ENCODE measurements around the gene FSD2. TPM values are rescaled to one million over a fixed set of nuclear protein-coding genes. Genes with fewer than 3 reads are reported as not detected.

The FSD2 gene
- total and polyA plus RNA-seq, 9 of the 15 experiments (the other 6 are each of a cell fraction or from before 2014, with no cell fraction given), result 0.01 to 0.06 TPM; not detected in 7

GRCh38 chr15:82810061-82810889, 4.4 kb upstream of the FSD2 start:
- ChIA-PET POLR2A (interaction anchor here (0.5 to 1.6 kb wide), 11 partner anchors 8 to 395 kb away, joined by 3 to 4 read pairs (median 3); partner anchors contain the start of gene RAMAC), CTCF (ENCODE audit: low intra/inter-chr PET ratio) (no interaction called here)
- no peaks in the 10 kb centered on the region for H3K9me1 ChIP-seq (ENCODE audit: control insufficient read depth, insufficient read depth, low read length)
- BruUV-seq (replicated peaks), result no TSS peak
- intact Hi-C loops (cut with micrococcal nuclease) (loop anchor here (2.0 to 5.0 kb wide), 2 partner anchors 37 to 59 kb away; no protein-coding TSS in a partner anchor), in situ Hi-C loops (cut with MboI) (no loop called here)
- ATAC-seq, result peak; percentile 70
- peak in 2 of 4 experiments; percentile 33 to 64 for DNase-seq (ENCODE audit: extremely low read depth in 1 of 4, low spot score in 3 of 4)
- peak overlapping the region; percentile 93 for H3K27ac ChIP-seq (ENCODE audit: extremely low read depth, low read depth, low read length)
- H3K79me2 ChIP-seq (ENCODE audit: control insufficient read depth, insufficient read depth, low read length), result peaks cover 39% of the 10 kb centered on the region
- peak overlapping the region; percentile 94 for H3K4me3 ChIP-seq
- H3K4me2 ChIP-seq (ENCODE audit: insufficient read depth, low read length), result peak overlapping the region; percentile 95
- H3K4me1 ChIP-seq (replicated peaks in 1 of 2; ENCODE audit: control insufficient read depth in 2 of 2, insufficient read depth in 2 of 2, low read length in 2 of 2), result peaks cover 10 to 21% of the 10 kb centered on the region in 2 experiments; a peak in 4 of 5 replicates
- 2% methylated on average over 29 of the region's 81 CpGs for WGBS (ENCODE audit: insufficient coverage, low coverage, missing lambda C conversion rate)
- H3K9ac ChIP-seq (ENCODE audit: insufficient read depth in 1 of 2, low read depth in 2 of 2, low read length in 2 of 2), result peak overlapping the region; percentile 88 to 99
- no peak for FAIRE-seq
- H4K20me1 ChIP-seq (replicated peaks; ENCODE audit: control insufficient read depth, insufficient read depth, low read length), result 0 out of 2 replicates have a peak, but pooled peaks cover 2% of the 10 kb centered on the region
- no peaks in the 10 kb centered on the region for H3K27me3 ChIP-seq (ENCODE audit: control insufficient read depth in 2 of 2, insufficient read depth in 2 of 2, low read length in 2 of 2)
- H3K9me3 ChIP-seq (replicated peaks; ENCODE audit: control insufficient read depth, insufficient read depth, low read depth, low read length), result no peaks in the 10 kb centered on the region
- H3K36me3 ChIP-seq (ENCODE audit: control insufficient read depth, insufficient read depth, low read length), result peaks cover 23% of the 10 kb centered on the region; the same call in 2 of the 3 replicates
- peak overlapping the region; percentile 90 for H2AFZ ChIP-seq (ENCODE audit: low read depth, low read length)
- TF ChIP-seq ZBTB1 (CRISPR knock-in tag; IDR thresholded peaks at IDR 0.05; ENCODE audit: borderline replicate concordance, low read depth) (peak; percentile 94), JUND (IDR thresholded peaks at IDR 0.05; ENCODE audit: borderline replicate concordance, low read depth, low read length) (no peak), JUND (tag; IDR thresholded peaks at IDR 0.05; ENCODE audit: borderline replicate concordance, low read depth, low read length) (no peak), ARHGAP35 (IDR thresholded peaks at IDR 0.05; ENCODE audit: partially characterized antibody) (no peak), CHD4 (IDR thresholded peaks at IDR 0.05; ENCODE audit: insufficient read depth, insufficient replicate concordance, low read depth, low read length, poor library complexity, severe bottlenecking) (no peak), HMG20B (CRISPR knock-in tag; IDR thresholded peaks at IDR 0.05) (no peak), NR1H2 (CRISPR knock-in tag; IDR thresholded peaks at IDR 0.05) (0 out of 2 replicates have a peak, but pooled peaks have one; percentile 47), POLR2AphosphoS2 (IDR thresholded peaks at IDR 0.05; ENCODE audit: low read length) (no peak), RFX7 (CRISPR knock-in tag; IDR thresholded peaks at IDR 0.05) (no peak), POLR2G (IDR thresholded peaks at IDR 0.05; ENCODE audit: low read depth, low read length) (peak; percentile 79), MTA3 (IDR thresholded peaks at IDR 0.05; ENCODE audit: borderline replicate concordance) (no peak)
- TF ChIP-seq, protein P1, sequence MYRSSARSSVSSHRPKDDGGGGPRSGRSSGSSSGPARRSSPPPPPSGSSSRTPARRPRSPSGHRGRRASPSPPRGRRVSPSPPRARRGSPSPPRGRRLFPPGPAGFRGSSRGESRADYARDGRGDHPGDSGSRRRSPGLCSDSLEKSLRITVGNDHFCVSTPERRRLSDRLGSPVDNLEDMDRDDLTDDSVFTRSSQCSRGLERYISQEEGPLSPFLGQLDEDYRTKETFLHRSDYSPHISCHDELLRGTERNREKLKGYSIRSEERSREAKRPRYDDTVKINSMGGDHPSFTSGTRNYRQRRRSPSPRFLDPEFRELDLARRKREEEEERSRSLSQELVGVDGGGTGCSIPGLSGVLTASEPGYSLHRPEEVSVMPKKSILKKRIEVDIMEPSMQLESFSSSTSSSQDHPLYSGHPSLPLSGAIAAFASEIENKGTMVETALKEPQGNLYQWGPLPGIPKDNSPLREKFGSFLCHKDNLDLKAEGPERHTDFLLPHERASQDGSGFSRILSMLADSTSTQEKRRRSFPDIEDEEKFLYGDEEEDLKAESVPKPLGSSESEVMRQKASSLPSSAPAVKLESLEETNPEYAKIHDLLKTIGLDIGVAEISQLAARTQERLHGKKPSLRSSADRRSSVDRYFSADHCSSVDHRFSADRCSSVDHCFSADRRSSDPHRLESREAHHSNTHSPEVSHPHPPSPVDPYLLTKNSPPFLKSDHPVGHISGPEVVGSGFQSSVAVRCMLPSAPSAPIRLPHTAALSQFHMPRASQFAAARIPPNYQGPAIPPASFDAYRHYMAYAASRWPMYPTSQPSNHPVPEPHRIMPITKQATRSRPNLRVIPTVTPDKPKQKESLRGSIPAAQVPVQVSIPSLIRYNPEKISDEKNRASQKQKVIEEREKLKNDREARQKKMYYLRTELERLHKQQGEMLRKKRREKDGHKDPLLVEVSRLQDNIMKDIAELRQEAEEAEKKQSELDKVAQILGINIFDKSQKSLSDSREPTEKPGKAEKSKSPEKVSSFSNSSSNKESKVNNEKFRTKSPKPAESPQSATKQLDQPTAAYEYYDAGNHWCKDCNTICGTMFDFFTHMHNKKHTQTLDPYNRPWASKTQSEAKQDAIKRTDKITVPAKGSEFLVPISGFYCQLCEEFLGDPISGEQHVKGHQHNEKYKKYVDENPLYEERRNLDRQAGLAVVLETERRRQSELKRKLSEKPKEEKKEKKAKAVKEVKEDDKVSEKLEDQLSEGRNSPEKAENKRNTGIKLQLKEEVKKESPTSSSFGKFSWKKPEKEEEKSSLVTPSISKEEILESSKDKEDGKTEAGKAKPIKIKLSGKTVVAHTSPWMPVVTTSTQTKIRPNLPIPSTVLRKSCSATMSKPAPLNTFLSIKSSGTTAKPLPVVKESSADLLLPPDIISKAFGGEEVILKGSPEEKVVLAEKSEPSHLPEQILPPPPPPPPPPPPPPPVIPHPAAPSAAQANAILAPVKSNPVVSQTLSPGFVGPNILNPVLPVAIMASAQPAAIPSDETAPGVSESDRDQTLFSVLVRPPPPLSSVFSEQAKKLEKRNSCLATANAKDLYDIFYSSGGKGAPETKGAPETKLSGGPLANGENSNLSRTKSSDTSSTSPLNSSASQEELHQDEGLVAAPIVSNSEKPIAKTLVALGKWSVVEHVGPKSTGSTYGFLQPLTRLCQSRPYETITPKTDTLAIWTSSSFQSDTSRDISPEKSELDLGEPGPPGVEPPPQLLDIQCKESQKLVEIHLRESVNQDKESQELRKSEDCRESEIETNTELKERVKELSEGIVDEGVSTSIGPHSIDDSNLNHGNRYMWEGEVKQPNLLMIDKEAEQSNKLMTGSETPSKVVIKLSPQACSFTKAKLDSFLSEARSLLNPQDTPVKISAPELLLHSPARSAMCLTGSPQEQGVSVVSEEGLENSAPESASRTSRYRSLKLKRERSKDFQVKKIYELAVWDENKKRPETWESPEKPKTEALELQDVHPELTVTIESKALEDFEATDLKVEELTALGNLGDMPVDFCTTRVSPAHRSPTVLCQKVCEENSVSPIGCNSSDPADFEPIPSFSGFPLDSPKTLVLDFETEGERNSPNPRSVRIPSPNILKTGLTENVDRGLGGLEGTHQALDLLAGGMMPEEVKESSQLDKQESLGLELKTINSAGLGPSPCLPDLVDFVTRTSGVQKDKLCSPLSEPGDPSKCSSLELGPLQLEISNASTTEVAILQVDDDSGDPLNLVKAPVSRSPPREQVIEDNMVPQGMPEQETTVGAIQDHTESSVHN (IDR thresholded peaks at IDR 0.05; ENCODE audit: borderline replicate concordance in 1 of 2, low read depth in 1 of 2), result no peak
